ENCODE data around the gene CMIP.

CMIP gene

GRCh38 chr16:81447383-81448101 lies 2.9 kb downstream of the CMIP start:
- no peak for DNase-seq (ENCODE audit: low read depth)

DNA sequence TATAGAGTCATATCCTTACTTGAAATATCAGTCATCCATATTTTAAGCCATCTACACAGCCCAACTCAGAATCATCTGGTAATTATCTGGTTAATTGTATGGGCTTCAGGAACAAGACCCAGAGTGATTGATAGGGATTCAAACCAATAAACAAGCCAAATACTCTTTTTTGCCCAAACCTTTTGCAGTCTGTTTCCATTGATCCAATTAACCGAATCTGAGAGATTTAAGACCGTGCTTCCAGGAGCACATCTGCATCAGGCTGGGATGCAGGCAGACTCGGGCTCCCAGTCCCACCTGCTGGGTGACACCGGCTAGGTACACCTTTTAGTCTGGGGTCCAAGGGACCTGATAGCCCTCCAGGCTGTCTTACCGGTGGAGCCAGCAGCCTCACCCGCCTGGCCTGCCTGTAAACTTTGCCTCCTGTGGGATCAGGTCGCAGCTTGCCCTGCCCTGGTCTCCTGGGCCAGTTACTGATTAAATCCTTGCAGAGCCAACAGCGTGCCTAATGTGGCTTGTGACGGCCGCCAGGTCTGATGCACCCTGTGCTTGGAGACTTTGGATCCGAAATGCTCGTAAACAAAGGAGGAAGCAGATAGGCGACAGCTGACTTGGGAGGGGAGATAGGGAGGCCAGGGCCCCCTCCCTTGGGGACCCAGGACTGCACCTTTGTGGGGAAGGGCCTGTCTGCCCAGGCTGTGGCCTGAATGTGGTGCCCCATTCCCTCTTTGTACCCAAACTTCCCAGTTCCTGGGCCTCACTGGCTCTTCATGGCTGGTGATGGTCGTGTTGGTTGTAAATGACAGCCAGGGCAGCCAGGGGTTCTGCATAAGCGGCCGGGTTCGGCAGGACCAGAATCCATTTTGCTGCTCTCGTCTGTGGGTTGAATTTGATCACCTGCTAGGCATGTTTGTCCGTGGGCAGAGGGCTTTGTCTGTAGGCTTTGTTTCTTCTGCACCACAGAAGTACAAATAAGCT lies 3.8 kb downstream of the CMIP start:
- no peak for DNase-seq (ENCODE audit: low read depth)

- no peak for DNase-seq (ENCODE audit: low read depth)
These were observed 4.6 kb downstream of the CMIP start for GRCh38 chr16:81449241-81449640.

GRCh38 chr16:81449899-81450608 lies 5.4 kb downstream of the CMIP start:
- DNase-seq (ENCODE audit: low read depth): no peak

GRCh38 chr16:81450783-81451491 lies 6.3 kb downstream of the CMIP start:
- no peak for DNase-seq (ENCODE audit: low read depth)

DNA sequence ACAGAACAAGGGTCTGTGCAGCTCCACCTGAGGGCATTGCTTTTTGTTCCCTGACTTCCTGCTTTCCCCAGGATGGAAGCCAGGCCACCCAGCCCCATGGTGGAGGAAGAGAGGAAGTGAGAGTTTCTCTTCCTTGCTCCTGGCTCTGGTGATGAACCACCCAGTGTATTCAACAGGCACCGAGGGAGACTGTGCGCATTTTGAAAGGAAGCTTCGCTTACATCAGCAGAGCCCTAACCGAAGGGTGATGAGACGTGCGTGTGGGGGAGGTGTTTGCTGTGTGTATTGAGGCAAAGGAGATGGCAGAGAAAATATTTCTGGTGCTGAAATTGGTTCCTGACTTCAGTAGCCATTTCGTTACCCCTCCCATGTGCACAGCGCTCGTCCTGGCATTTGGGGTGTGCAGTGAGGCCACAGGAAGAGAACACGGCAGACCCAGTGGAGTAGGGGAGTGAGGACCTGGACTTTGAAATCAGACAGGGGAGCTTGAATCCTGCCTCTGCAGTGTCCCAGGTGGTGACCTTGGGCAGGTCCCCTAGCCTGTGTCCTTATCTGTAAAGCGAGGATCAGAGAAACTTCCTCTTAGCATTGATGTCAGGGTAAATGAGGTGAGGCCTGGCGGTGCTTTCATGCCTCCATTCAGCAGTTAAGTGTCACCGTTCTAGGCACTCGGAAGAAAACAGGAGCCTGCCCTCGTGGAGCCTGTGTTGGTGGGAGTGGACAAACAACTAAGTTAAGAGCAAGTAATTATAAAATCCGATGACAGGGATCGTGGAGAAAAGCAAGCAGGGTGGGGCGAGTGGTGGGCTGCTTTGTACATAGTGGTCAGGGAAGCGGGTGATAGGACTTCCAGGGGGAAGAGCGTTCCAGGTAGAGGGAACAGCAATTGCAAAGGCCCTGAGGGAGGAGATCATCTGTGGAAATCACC lies 7.4 kb downstream of the CMIP start:
- no peak for DNase-seq (ENCODE audit: low read depth)

- no peak for DNase-seq (ENCODE audit: low read depth)
These were observed 8.6 kb downstream of the CMIP start for GRCh38 chr16:81453091-81453728.

DNA sequence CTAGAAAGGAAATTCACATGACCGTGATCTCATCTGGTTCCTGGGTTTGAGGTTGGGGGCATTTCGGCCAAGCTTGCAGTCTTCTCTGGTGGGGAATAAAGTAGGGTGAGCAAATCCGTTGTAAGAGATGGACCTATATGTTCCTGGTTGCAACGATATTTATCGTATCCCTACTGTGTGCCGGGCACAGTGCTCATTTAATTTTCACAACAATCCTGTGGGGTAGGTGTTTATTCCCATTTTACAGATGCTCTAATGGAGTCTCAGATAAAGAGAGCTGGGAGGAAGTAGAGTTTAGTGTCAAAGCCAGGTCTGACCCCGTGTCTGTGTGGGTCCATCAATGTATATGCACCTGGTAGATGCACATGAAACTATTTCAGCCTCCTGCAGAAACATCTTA lies 9.4 kb downstream of the CMIP start:
- DNase-seq (ENCODE audit: low read depth): no peak

GRCh38 chr16:81455006-81455405 lies 10.4 kb downstream of the CMIP start:
- DNase-seq (ENCODE audit: low read depth): no peak

DNA sequence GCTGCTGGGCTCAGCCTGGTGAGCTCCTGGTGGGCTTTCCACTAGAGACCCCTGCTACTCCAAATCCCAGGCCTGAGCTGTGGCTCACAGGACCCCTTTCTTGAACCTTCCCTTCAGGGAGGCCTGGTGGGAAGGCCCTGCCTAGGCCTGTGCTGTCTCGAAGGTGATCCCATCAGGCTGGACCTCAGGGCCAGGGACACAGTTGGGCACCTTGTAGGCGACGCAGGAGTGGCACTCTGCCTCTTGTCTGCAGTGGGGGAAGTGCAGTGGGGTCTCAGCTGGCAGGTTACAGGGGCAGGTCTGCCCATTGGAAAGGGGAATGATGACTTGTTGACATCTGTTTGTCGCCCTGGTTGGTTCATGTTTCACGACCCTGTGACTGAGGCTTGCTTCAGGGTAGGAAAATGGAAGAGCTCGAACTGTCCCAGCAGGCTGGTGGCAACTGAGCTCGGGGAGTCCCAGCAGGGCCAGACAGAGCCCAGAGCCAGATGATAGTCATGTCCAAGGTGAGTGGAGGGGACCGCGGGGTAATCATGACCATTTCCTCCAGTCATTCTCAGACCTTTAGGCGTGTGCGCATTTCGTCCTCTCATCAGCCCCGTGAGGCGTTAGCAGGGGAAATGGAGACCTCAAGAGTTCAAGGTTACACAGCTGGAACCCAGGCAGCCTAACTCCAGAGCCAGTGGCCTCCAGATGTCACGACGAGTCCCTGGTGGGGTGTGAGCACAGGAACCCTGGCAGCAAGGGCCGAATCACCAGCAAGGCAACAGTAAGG lies 11.3 kb downstream of the CMIP start:
- no peak for DNase-seq (ENCODE audit: low read depth)

DNA sequence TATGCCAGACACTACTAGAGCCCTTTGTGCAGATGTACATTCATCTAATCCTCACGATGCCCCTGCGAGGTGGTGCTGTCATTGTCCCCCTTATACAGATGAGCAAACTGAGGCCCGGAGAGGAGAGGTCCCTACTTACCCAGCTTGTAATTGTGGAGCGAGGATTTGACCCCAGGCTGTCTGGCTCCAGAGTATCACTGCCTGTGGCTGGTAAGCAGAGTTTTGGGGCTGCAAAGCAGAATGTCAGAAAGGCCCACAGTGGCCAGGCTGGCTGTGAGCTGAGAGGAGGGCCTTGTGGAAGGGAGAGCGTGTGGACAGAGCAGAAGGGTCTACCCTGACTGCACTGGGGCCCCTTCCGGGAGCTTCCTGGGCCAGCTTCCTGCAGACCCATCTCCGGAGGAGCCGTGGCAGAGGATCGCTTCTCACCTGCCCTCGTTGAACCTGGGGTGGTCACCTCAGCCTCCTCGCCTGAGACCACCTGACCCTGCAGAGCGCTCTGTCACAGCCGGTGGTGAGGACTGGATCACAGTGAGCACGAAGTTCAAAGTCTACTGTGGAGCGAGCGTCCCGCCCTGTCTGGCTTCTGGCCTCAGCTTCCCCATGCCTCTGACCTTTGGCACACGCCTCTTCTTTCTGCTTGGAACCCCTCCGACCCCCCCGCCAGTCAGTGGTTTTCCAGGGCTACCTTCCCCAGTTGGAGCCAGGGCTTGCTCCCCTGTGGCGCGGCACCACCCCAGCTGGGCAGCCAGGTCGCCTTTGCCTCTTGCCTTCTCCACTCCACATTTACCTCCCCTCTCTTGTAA lies 12.1 kb downstream of the CMIP start:
- no peak for DNase-seq (ENCODE audit: low read depth)

DNA sequence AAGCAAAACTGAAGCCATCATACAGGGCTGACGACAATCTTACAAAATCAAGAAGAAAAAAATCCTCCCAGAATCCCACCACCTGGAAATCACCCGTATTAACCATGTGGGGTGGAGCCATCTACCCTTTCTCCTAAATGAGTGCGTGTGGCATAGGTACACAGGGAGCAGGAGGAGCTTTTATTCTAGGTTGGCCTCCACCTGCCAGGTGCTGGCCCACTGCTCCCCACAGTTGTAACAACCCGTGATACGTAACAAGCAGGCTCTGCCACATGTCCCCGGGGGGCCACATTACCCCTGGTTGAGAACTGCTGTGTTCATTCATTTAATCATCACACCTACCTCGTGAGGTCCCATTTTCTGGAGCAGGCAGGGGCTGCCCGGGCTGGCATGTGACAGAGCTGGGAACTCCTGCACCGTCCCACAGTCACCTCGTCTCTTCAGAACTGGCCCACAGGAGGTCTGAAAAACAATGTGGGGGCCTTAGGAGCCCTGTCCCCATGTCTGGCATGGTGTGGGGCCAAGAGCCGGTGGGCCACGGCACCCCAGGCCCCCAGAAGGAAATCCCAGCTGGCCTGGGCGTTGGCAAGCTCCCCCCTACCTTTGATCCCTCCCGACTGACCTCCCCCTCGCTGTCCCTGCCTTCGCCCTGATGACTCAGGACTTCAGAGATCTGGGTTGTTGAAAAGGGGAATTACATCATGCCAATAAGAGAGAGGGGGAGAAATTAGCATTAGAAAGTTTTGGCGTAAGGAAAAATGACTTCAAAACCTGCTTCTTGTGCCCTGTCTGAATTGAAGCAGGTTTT lies 12.9 kb downstream of the CMIP start:
- DNase-seq (ENCODE audit: low read depth): no peak

DNA sequence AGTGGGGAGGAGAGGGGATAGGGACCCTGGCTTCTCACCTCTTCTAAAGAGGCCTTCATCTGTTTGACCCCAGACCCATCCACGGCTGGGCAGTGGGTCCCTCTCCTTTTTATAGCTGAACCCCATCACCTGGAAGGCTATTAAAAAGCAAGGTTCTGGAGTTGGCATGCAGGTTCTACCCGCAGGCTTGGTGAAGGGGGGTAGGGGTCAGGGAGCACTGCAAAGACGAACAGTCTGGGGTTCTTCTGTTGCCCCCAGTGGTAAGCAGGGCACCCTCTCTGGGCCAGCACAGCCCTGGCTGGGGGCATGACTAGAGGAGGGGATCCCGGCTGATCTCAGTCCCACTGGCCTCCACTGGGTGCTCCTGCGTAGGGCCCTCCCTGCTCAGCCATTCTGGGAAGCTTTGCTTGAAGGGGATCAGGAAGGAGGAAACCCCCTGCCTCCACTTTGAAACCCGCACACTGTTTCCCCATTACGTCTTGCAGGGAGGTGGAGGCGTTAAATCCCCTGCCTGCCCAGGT lies 13.6 kb downstream of the CMIP start:
- DNase-seq (ENCODE audit: low read depth): no peak

DNA sequence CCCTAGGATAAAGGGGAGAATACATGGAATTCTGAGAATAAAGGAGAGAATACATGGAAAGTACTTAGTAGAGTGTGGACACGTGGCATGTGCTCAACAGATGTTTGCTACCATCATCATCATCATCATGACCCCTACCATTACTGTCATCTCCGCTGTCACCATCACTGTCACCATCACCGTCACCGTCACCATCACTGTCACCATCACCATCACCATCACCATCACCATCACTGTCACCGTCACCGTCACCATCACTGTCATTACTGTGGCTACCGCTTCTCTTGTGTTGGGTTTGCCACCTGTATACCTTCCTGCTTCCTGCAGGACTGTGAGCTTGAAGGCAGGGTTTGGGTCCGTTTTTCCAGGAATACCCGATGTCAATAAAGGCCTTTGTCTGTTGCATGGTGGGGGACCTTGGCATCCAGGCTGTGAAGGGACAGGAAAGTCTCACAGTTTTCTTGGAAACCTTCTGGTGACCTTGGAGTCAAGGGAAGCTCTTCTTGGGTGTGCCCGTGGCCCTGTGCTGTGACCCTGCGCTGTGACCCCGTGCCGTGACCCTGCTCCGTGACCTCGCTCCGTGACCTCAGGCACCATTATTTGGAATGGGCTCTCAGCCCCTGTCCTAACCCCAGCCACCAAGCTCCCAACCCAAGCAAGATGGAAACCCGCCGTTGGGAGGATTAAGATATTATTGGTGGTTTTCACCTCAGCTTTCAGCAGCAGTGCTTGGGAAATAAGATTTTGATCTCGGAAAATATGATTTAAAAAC lies 14.4 kb downstream of the CMIP start:
- DNase-seq (ENCODE audit: low read depth): no peak

DNA sequence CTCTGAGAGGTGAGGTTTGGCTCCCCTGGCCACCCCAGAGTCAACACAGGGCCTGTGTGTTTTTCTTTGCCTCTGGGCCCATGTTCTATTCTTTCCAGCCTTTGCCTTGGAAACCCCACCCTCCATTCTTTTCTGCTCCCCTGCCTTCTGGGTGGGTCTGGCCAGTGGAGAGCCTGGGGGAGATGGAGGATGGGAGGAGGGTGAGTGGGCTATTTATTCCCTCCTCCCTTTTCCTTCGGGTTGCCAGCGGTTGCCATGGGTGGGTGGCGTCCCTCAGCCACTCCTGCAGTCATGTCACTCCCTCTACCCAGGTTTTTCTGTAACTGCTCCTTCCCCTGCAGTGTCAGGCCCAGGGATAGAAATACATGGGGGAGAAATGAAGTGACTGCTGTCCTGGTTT lies 15.5 kb downstream of the CMIP start:
- no peak for DNase-seq (ENCODE audit: low read depth)

DNA sequence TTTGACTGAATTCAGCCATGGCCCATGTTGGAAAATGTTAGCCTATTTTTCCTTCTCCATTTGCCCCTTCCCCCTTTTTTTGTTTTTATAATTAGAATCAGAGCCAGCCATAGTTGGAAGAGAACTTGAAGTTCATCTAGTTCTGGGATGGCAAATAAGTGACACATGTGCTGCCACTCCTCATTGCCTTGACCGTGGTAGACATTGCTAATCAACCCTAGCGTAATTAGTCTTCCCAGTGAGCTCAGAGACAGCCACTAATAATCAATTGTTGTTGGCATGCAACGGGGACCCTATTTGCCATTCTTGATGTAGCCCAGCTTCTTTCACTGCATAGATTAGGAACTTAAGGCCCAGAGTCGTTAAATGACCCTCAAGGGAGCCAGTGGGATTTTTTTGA lies 16.6 kb downstream of the CMIP start:
- DNase-seq (ENCODE audit: low read depth): no peak

DNA sequence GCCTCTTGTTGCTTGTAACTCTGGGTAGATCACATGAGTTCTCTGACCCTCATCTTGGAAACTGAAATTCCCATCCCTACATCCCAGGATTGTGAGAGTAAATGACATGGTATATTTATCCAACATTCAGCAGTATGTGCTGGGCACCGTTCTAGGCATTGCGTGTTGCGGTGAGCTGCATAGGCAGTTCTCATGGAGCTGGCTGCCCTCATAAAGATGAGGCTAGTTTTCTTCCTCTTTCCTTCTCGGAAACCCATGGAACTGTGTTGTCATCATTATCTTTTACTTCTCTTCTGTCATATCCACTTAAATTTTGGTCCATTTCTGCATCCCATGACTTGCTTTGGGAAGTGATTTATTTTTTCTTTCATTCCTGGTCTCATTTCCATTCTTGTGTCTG lies 17.2 kb downstream of the CMIP start:
- DNase-seq (ENCODE audit: low read depth): no peak
